Common myeloid progenitor, CD34-positive (primary cell): ENCODE results near the gene RMI2.
A peak's percentile ranks its signal among the peaks of the same experiment; 100 is the strongest.

Experiments
- CTCF ChIA-PET: fragments of 350-600 bp; sonication (Branson Sonifier 250); formaldehyde crosslinking; loops from one replicate; lab custom pipeline; 2021; ENCODE audit warnings: antibody characterized with exemption; lab: Charles Lee
- POLR2A ChIA-PET: fragments of 350-600 bp; sonication (Branson Sonifier 250); formaldehyde crosslinking; loops from one replicate; lab custom pipeline; 2021; ENCODE audit warnings: antibody characterized with exemption; lab: Charles Lee
- DNase-seq, 3 donors: peaks; one replicate each; pipeline versions ENCODE4 v3.0.0 to v3.0.0-alpha.2; 2013
- H3K27ac ChIP-seq, 2 experiments: 1 replicate in 1 of 2; 2 replicates in 1 of 2; pipeline ENCODE4 v1.7.0; 2013; ENCODE audit warnings: inconsistent platforms in 2 of 2, low read length in 2 of 2, mild to moderate bottlenecking in 2 of 2, low read depth in 1 of 2, moderate library complexity in 1 of 2; ENCODE audit not compliant: severe bottlenecking in 2 of 2, insufficient read depth in 1 of 2, poor library complexity in 1 of 2
- H3K27me3 ChIP-seq, 5 experiments: replicated peaks in 2 of 5; 1 replicate in 3 of 5; 2 replicates in 2 of 5; pipeline versions ENCODE4 v1.6.1 to v1.7.0; 2013; ENCODE audit warnings: low read length in 4 of 5, mild to moderate bottlenecking in 2 of 5, moderate library complexity in 2 of 5, inconsistent platforms in 1 of 5; ENCODE audit not compliant: insufficient read depth in 5 of 5, control insufficient read depth in 4 of 5
- H3K36me3 ChIP-seq, 4 experiments: 1 replicate in 2 of 4; 2 replicates in 2 of 4; pipeline versions ENCODE4 v1.6.1 to v1.7.0; 2013; ENCODE audit warnings: low read length in 3 of 4, control low read depth in 1 of 4, mild to moderate bottlenecking in 1 of 4; ENCODE audit not compliant: control insufficient read depth in 4 of 4, insufficient read depth in 4 of 4
- H3K4me1 ChIP-seq, 4 experiments: 1 replicate in 3 of 4; 2 replicates in 1 of 4; pipeline versions ENCODE4 v1.6.1 to v1.7.1; 2013; ENCODE audit warnings: low read length in 3 of 4, mild to moderate bottlenecking in 3 of 4, control low read depth in 1 of 4, inconsistent platforms in 1 of 4, moderate library complexity in 1 of 4; ENCODE audit not compliant: control insufficient read depth in 4 of 4, insufficient read depth in 4 of 4; ENCODE audit errors: control extremely low read depth in 1 of 4
- H3K4me3 ChIP-seq, 7 experiments: 1 replicate in 4 of 7; 2 replicates in 3 of 7; pipeline versions ENCODE4 v1.5.1 to v1.7.0; 2013; ENCODE audit warnings: mild to moderate bottlenecking in 7 of 7, low read length in 6 of 7, moderate library complexity in 6 of 7, inconsistent platforms in 2 of 7, low read depth in 2 of 7, control low read depth in 1 of 7; ENCODE audit not compliant: insufficient read depth in 4 of 7, control insufficient read depth in 1 of 7; ENCODE audit errors: extremely low read depth in 1 of 7
- H3K9me3 ChIP-seq, 5 experiments: 1 replicate in 4 of 5; 2 replicates in 1 of 5; pipeline versions ENCODE4 v1.6.1 to v1.7.1; 2013; ENCODE audit warnings: low read length in 4 of 5, mild to moderate bottlenecking in 2 of 5, inconsistent platforms in 1 of 5, low read depth in 1 of 5, moderate library complexity in 1 of 5; ENCODE audit not compliant: control insufficient read depth in 4 of 5, insufficient read depth in 2 of 5; ENCODE audit errors: control extremely low read depth in 1 of 5
- WGBS: methylation state at CpG from one replicate; pipeline ENCODE4 v1.1.5; 2013; ENCODE audit not compliant: insufficient coverage; 5-methylcytosine and 5-hydroxymethylcytosine counted together

The RMI2 gene

DNA sequence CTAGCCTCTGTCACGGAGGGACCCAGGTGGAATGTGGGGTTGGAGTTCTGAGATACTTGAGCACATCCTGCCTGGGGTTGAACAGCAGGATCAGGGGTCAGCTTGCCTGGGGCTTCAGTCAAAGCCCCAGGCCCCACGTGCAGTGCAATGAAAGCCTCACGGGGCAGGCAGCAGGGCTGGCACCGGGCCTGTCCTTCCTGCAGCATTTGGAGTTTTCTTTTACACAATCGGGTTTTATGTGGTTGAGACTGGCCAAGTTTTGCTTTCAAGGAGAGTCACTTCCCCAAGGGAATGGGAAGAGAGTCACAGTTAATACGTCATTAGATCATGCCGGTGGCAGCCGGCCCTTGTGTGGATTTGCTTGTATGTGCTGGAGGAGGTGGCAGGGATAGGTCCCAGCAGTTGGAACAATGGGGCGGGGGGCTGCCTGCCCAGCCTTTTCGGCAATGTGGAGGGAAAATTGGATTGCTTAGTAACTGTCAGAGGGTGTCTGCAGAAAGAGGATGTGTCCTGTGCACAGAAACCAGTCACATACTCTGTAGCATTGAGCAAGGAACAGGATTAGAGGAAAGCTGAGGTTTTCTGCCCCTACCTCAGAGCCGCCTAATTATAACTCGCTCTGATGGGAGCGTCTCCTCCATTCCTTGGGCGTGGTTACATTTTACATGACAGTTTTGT, 4.5 kb downstream of the RMI2 start:
- ChIA-PET POLR2A (no interaction called here), CTCF (interaction anchor here (0.8 to 1.2 kb wide), 2 partner anchors 52 to 91 kb away, joined by 3 read pairs; no protein-coding TSS in a partner anchor)
- Histone ChIP-seq H3K27ac (no peak overlapping the region), H3K36me3 (peaks cover 0 to 6% (median 4%) of the 10 kb centered on the region in 4 experiments), H3K9me3 (peaks cover 0 to 3% (median 0%) of the 10 kb centered on the region in 5 experiments), H3K27me3 (no peaks in the 10 kb centered on the region), H3K4me1 (peaks cover 6 to 45% (median 30%) of the 10 kb centered on the region in 4 experiments), H3K4me3 (peak overlapping the region in 1 of 7 experiments; percentile 38)
- WGBS: 65% methylated on average over 14 of the region's 14 CpGs
- peak in 2 of 3 donors; percentile 35 to 36 for DNase-seq

DNA sequence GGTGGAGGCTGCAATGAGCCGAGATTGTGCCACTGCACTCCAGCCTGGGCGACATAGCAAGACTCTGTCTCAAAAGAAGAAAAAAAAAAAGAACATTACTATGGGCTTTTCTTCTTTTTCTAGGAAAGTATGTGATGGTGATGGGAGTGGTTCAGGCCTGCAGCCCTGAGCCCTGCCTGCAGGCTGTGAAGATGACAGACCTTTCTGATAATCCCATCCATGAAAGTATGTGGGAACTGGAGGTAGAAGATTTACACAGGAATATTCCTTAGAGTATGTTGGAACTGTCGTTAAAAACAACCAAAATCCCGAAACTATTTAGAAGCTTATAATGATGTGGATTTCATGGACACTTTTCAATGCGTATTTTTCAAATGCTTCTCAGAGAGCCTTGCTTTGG, 5.3 kb downstream of the RMI2 start:
- H3K27ac ChIP-seq: no peak overlapping the region
- H3K4me3 ChIP-seq: no peak overlapping the region
- peaks cover 0 to 3% (median 0%) of the 10 kb centered on the region in 5 experiments for H3K9me3 ChIP-seq
- WGBS: 100% methylated on average over 2 of the region's 5 CpGs
- H3K27me3 ChIP-seq: no peaks in the 10 kb centered on the region
- H3K36me3 ChIP-seq: peaks cover 0 to 6% (median 4%) of the 10 kb centered on the region in 4 experiments
- H3K4me1 ChIP-seq: peaks cover 11 to 48% (median 37%) of the 10 kb centered on the region in 4 experiments
- ChIA-PET CTCF (interaction anchor here (1.0 kb wide), 1 partner anchor 53 kb away, joined by 4 read pairs; no protein-coding TSS in a partner anchor), POLR2A (no interaction called here)
- DNase-seq: no peak

DNA sequence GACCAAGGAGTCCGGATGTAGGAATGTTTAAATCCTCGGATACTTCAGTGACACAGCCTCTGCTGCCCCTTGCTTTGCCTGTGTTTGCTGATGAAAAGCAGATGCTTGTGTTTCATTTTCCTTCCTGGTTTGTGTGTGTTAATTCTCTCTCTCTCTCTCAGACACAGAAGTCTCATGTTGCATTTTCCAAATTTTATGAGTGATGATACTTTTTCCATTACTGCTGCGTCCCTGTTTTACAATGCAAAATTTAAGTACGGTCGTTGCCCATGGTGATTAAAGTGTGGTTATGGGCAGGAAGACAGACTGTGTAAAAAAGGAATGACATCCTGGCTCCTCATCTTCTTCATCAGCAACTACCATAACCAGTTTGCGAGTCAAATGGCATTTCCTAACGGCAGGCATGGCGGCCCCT, 5.7 kb downstream of the RMI2 start:
- no peak for DNase-seq
- H3K36me3 ChIP-seq: peaks cover 0 to 6% (median 4%) of the 10 kb centered on the region in 4 experiments
- H3K27ac ChIP-seq: no peak overlapping the region
- peaks cover 0 to 3% (median 0%) of the 10 kb centered on the region in 5 experiments for H3K9me3 ChIP-seq
- no peaks in the 10 kb centered on the region for H3K27me3 ChIP-seq
- no peak overlapping the region for H3K4me3 ChIP-seq
- WGBS: 97% methylated on average over 3 of the region's 8 CpGs
- ChIA-PET CTCF (interaction anchor here (1.0 kb wide), 1 partner anchor 53 kb away, joined by 4 read pairs; no protein-coding TSS in a partner anchor), POLR2A (no interaction called here)
- peaks cover 12 to 48% (median 38%) of the 10 kb centered on the region in 4 experiments for H3K4me1 ChIP-seq

DNA sequence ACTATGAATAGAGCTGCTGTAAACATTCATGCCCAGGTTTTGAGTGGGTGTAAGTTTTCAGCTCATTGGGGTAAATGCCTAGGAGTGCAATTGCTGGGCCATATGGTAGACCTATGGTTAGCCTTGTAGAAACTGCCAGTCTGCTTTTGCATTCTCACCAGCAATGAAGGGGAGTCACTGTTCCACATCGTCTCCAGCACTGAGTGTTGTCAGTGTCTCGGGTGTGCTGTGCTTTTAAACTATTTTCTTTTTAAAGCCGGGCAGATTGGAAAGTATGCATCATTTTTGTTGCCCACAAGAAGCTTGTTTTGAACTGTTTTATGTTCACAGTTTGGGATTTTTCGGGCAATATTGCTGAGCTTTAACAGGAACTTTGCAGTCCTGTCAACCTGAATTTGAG, 7.9 kb downstream of the RMI2 start:
- H3K4me1 ChIP-seq: peaks cover 11 to 41% (median 31%) of the 10 kb centered on the region in 4 experiments
- H3K4me3 ChIP-seq: no peak overlapping the region
- peaks cover 0 to 10% (median 7%) of the 10 kb centered on the region in 5 experiments for H3K27me3 ChIP-seq
- H3K9me3 ChIP-seq: peaks cover 0 to 3% (median 0%) of the 10 kb centered on the region in 5 experiments
- no peak for DNase-seq
- ChIA-PET CTCF (interaction anchor here (0.9 to 8.5 kb wide), 5 partner anchors 41 to 382 kb away, joined by 3 to 76 read pairs (median 3); partner anchors contain the start of gene SOCS1), POLR2A (no interaction called here)
- 75% methylated on average over 4 of the region's 4 CpGs for WGBS
- peaks cover 0 to 6% (median 4%) of the 10 kb centered on the region in 4 experiments for H3K36me3 ChIP-seq
- no peak overlapping the region for H3K27ac ChIP-seq

DNA sequence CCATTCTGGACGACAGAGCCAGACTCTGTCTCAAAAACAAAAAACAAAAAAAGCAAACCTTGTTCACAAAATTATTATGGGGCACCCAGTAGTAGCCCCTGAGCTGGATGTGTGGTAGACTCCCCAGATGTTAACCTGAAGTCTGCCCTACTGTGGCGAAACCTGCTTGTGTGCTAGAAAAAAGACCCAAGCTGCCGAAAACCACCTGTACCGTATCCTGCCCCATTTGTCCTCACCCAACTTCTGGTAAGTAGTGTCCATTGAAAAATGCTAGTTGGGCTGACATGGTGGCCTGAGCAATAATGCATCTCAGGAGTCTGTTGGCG, 9.1 kb downstream of the RMI2 start:
- H3K27ac ChIP-seq: peak overlapping the region in 1 of 2 experiments; percentile 36
- H3K36me3 ChIP-seq: peaks cover 0 to 6% (median 4%) of the 10 kb centered on the region in 4 experiments
- H3K27me3 ChIP-seq: peaks cover 0 to 19% (median 11%) of the 10 kb centered on the region in 5 experiments
- POLR2A ChIA-PET: interaction anchor here (0.5 kb wide), 1 partner anchor 16 kb away, joined by 6 read pairs; no protein-coding TSS in a partner anchor
- WGBS: 72% methylated on average over 4 of the region's 5 CpGs
- no peak for DNase-seq
- peak overlapping the region in 4 of 7 experiments; percentile 19 to 62 (median 27) for H3K4me3 ChIP-seq
- CTCF ChIA-PET: interaction anchor here (1.0 to 8.5 kb wide), 7 partner anchors 16 to 390 kb away, joined by 3 to 76 read pairs (median 6); partner anchors contain the start of gene SOCS1
- H3K4me1 ChIP-seq: peaks cover 11 to 37% (median 31%) of the 10 kb centered on the region in 4 experiments
- peaks cover 0 to 3% (median 0%) of the 10 kb centered on the region in 5 experiments for H3K9me3 ChIP-seq

DNA sequence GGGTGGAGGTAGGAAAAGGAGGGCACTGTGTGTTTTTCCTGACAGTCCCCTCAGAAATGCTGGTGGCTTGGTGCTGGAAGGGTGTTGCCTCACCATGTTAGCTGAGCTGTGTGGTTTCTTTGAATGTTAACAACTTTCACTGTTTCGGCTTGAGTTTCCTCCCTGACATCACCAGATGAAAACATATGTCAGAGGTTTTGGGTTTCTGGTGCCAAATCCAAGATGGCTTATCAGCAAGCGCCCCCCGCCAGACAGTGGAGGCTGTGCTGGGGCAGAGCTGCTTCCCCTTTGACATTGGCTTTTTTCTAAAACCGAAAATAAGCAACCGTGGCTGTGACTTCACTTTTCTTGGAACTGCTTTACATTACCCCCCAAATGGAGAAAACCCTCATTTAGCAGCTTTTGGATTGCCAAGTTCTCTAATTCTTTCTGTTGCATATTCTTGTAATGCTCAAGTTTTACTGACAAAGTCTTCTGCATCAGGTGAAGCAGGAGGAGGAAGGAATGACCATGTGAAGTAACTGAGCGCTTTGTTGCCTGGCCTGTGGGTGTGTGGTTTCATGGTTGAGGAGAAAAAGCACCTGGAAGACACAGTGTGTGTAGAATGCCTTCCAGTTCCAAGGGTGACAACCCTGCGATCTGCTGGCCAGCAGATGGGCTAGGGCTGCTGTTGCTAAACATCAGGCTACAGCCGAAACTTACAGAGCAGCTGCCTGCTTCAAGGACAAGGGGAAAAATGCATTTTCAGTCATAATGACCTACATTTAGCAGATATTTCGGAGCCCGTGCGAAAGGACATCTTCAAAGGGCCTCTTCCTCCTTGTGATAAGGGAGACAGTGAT, 9.7 kb downstream of the RMI2 start:
- peak overlapping the region in 1 of 2 experiments; percentile 36 for H3K27ac ChIP-seq
- WGBS: 29% methylated on average over 10 of the region's 11 CpGs
- peaks cover 11 to 31% (median 26%) of the 10 kb centered on the region in 4 experiments for H3K4me1 ChIP-seq
- ChIA-PET CTCF (interaction anchor here (1.0 to 8.5 kb wide), 7 partner anchors 16 to 391 kb away, joined by 3 to 76 read pairs (median 6); partner anchors contain the start of gene SOCS1), POLR2A (interaction anchor here (0.5 kb wide), 1 partner anchor 16 kb away, joined by 6 read pairs; no protein-coding TSS in a partner anchor)
- peaks cover 0 to 6% (median 4%) of the 10 kb centered on the region in 4 experiments for H3K36me3 ChIP-seq
- peak overlapping the region in 4 of 7 experiments; percentile 19 to 62 (median 27) for H3K4me3 ChIP-seq
- H3K27me3 ChIP-seq: peaks cover 0 to 25% (median 15%) of the 10 kb centered on the region in 5 experiments
- peaks cover 0 to 3% (median 0%) of the 10 kb centered on the region in 5 experiments for H3K9me3 ChIP-seq
- peak; percentile 88 to 97 (median 95) for DNase-seq
